Islet precursor cell (in vitro differentiated cells): ENCODE results near the gene TIMM17B.

ENCODE experiments used
- DNase-seq: peaks from one replicate; pipeline ENCODE4 v3.0.0-alpha.2; 2018

TIMM17B gene

DNA sequence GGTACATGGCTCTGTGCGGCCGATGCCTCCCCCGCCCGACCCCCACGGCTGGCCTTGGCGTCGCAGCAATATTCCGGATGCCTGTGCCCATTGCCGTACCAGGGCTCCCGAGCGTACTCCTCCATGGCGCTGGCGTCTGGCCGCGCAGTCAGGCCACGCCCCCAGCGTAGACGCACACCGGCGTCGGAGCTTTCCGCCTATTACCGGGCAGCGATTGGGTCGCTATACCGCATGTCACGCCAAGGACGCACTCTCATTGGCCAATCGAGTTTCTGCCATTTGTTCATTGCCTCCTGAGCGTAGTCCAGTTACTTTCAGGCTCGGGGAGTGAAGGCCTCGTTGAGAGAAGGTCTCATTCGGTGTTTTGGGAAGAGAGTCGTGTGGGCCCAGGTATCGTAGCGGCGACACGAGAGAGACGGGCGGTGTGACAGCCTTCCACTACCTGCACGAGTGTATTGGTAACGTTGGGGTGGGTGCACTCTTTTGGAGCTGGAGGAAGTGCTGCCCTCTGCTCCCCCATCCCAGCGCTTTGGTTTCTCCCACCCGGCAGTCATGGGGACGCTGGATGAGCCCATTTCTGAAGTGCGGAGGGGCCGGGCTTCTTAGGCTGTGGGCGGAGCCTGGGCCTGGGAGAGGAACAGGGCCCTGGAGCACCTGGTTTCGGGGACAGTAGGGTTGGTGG is at the start of gene TIMM17B, which contains the start of gene PQBP1:
Gene TIMM17B (minus strand): TSS at position 144 of the 682 bp plus-strand sequence. CDS start 19 bp downstream, at position 125.
Gene PQBP1 (plus strand): TSS at position 306 of the 682 bp plus-strand sequence. CDS start 580 bp downstream, outside the sequence.
- DNase-seq: peak; percentile 95

DNA sequence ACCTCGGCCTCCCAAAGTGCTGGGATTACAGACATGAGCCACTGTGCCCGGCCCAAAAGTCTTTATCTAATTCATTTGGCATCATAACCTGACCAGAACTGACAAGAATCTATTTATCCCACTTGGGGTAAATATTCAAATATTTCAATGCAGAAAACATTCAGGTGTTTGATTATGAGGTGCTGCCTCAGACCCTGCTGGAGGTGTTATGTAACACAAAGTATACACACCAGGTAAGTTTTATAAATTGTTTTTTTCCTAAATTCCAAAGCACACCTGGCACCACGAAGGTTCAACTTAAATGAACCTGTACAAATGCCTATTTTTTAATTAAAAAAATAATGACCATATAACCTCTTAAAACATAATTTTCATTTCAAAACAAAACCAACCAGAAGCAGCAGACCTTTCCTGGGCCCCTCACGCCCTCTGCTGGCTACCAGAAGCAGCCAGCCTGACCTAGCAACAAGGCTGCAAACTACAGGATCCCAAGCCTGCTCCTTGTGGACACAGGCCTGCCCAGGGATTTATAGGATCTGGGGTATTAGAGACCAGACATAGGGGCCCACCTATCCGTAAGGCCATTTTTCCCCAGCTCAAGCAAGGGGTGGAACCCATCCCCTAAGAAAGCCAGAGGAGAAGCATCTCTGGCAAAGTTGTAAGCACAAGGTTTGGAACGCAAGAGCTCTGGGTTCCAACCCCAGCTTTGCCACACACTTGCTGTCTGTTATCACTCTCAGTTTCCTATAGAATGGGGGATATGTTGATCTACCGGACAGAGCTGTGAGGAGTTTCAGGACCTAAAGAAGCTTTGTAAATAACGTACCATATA is 48.2 kb upstream of the TIMM17B start:
- DNase-seq: peak; percentile 64

DNA sequence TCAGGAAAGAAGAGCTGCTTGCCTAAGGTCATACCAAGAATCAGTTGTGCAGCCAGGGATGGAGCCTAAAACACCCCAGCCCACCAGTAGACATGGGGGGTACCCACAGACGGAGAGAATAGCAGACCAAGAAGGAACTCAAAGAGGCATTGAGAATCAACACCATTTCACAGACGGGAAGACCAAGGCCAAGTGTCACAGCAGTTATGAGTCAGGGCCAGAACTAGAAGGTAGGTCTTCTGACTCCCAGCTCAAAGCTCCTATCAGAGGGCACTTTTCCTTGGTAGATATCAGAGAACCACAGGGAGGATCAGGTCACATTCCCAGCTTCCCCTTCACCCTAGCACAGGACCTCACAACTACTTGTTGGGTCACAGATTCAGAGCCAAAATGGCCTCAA is 45.3 kb upstream of the TIMM17B start:
- no peak for DNase-seq

DNA sequence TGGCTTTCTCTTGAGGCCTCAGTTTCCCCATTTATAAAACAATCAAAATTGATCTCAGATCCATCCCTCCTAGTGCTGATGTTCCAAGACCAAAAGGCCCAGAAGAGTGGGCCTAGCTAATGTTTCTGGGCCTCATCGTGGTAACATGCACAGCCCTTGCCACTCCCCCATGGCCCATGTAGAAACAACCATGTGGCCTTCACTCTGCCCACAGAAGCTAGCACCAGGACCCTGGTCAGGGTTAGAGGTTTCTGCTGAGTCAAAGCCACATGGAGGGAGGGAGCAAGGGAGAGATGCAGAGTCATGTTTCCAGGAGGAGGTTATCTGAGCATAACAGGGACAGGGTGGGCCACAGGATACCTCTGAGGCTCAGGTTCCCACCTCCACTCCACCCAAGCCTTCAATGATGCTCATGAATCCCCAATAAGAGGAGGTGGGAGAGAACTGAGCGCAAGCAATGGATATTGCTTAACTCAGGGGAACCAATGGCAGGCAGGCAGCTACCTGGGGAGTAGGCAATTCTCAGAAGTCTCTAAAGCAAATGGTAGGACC is 42.9 kb upstream of the TIMM17B start:
- DNase-seq: no peak

DNA sequence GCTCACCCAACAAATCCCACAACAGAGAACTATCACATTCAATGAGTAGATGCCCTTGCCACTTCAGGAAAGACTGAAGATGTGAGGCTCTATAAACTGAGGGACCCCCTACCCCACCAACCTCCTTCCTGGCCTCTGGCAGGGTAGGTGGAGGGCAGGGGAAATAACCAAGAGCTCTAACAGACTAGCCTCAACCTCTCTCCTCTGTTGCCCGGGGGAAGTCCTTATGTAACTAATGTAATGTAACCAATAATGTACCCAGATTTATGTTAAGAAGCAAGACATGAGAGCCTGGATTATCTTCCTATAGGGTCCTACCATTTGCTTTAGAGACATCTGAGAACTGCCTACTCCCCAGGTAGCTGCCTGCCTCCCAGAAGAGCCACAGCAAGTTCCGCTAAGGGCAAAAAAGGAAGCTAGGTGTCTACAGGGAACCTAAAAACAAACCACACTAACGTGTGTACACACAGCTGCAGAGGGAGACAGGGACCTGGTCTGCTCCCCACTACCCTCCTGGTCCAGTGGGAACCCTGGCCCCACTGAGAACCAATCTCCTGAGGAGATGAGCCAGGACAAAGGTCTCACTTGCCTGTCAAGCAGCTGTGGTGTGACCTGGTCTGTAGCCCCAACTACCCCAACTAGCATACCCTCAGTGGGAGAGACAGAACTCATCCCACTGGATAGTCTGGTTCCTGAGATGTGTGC is 42.1 kb upstream of the TIMM17B start:
- DNase-seq: no peak

DNA sequence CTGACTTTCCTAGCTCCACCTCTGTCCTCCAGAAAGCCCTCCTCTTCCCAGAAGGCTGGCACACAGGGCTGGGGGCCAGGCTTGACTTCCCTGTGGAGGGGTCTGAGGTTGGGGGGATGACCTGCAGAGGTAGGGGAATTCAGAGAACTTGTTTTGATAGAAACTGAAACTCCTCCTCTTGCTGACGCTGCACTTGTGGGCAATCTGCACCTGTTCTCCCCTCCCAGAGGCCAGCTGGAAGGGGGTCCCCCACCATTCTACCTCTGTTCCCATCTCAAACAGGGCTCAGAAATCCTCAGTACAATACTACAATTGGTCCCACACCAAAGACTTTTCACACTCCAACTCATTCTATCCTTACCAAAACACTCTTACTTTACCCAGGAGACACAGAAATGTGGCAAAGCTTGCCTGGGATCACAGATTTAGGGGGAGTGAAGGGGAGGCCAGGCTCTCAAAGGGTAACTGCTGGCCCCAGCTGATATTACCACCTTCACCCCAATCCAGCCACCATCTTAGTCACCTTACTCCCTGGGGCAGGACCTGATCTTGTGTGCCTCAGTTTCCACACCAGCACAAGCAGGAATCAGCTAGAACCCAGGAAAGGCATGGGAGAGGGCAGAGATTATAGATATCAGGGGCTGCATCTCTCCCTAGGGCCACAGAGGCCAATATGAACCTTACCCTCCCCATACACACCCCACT is 41.3 kb upstream of the TIMM17B start:
- no peak for DNase-seq

DNA sequence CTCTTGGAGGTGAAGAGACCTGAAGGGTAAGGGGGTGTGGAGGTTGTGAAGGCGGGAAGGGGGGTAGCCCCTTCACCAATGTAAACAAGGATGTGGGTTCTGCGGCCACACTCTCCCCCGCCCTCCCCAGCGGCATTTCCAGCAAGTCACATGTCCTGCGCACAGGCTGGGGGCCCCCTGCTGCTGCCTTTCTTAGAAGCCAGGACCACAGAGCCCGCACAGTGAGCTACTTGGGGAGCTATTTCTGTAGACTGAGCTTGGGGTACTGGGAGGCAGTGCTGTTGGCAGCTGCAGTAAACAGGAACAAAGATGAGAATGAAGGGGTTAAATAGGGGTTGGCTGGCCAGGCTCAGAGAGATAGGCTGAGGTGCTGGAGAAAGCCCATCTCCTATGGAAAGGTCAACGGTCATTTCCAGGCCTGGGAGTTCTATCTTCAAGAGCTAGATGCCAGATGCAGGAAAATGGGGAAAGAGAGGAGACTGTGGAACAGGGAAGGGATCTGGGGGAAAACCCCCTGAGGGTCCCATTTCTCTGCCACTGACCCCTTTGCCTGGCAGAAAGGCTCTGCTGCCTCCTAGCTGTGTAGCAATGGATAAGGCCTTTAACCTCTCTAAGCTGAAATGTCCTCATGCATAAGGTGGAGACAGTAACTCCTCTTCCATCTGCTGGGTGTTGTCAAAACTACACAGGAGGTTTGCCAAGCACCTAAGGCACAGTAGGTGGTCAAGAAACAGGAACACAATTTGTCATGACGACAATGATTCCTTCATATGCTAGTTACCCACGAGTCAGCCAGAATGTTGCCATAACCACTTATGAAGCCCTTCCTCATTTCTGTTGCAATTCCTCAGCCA is 39.7 kb upstream of the TIMM17B start:
- no peak for DNase-seq

DNA sequence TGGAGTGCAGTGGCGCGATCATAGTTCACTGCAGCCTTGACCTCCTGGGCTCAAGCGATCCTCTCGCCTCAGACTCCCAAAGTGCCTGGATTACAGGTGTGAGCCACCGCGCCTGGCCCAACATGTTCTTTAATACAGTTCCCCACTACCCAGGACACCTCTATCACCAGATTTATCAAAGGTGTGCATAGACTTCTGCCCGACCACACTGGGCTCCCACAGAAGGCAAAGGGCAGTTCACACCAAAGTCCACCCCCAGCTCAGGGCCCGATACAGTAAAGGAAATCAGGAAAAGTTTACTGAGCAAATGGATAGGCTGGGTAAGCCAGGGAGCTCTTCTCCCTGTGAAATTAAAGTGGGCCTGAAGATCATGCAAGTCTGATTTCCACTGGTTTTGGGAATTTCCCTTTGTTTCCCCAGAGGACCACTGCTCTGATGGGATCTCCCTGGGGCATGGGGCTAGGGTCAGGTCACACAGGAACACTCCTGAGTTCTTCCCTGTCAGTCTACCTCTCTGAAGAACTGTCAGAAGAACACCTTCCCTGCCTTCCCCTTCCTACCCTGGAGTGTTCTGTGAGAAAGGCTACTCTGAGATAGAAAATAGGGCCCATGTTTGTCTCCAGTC is 39.0 kb upstream of the TIMM17B start:
- no peak for DNase-seq

DNA sequence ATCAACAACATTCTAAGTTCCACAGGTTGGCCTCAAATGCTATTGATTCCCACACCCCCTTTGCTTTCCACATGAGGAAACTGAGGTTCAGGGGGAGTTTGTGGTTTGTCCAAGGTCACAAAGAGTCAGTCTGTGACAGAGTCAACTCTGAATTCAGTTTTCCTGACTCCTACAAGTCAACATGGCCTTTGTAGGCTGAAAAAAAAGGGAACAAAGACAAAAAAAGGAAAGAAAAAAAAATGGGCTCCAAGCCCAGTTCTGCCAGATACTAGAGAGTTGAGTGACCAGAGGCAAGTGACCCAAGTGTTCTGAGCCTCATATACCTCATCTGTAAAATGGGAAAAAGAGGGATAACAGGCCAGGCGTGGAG is 37.7 kb upstream of the TIMM17B start:
- no peak for DNase-seq

DNA sequence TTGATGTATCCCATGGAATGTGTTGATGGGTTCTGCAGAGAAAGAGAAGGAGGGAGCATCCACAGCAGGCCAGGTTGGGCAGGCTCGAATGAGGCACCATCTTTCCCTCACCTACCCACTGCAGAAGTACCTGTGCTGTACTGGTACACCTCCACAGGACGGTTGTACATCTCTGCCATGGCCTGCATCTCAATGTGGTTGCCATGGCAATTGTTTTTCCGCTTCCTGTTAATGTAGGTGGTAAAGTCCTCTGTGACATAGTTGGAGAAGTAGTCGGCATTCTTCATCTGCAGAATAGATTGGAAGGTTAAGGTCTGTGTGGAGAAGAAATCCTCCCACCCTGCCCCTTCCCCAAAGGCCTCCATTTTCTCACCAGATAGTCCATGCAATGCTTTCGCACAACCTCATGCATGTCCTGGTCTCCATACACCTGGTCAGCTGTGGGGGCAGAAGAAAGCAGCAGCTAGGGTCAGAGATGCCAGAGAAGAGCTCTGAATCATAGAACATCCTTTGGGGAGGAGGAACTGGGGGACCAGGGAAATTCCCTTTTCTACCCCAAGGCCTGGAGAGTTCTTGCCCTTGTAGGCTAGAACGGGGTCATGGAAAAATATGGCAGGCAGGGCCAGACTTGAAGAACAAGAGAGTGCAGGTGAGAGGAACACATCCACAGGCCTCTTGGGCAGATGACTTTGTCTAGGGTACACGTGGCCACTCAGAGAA is 37.2 kb upstream of the TIMM17B start:
- DNase-seq: no peak

DNA sequence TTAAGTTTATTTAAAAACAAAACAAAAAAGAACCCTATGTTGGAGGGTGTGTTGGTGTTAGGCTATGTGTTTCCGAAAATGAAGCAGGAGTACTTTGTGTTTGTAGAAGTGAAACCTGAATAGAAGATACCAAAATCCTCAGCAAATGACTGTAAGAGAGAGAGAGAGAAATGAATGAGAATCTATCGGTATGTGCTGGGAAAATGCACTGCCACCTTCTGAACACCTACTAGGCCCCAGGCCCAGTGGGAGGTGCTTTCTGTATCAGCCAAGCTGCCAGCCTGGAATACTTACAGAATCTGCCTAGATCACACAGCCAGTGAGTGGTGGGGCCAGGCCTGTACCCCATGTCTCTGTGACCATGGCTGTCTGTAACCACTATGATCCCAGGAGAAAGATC is 36.2 kb upstream of the TIMM17B start:
- no peak for DNase-seq

DNA sequence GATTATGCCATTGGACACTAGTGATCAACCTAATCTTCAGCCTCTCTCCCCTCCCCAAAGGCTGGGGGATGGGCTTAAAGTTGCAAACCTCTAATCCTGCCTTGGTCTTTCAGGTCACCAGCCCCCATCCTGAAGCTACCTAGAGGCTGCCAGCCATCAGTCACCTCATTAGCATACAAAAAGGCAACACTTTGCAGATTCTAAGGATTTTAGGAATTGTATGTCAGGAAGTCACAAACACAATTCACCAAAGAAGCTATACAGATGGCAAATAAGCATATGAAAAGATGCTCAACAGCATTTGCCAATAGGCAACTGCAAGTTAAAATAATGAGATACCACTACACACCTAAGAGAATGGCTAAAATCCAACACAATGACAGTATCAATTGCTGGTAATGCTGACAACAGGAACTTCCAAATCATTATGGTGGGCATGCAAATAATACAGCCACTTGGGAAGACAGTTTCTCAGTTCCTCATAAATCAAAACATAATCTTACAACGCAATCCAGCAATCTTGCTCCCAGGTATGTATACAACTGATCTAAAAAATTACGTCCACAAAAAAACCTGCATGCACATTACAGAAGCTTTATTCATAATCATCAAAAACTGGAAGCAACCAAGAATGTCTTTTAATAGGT is 30.3 kb upstream of the TIMM17B start:
- DNase-seq: no peak

DNA sequence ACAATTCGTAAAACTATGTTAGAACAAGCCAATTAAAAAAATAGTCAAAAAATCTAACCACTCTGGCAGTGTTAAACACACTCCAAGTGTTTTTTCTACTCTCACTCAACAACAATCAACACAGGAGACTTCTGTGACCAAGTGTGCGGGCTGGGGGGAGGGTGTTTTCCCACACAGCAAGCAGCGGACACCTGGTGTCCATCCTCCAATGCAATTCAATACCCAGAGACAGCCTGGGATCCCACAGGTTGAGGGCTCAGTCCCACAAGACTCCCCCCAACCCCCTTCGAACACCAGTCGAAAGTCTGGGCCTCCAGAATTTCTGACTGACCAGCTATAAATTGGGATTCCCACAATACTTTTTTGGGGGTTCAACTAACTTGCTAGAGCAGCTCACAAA is 29.6 kb upstream of the TIMM17B start:
- no peak for DNase-seq

DNA sequence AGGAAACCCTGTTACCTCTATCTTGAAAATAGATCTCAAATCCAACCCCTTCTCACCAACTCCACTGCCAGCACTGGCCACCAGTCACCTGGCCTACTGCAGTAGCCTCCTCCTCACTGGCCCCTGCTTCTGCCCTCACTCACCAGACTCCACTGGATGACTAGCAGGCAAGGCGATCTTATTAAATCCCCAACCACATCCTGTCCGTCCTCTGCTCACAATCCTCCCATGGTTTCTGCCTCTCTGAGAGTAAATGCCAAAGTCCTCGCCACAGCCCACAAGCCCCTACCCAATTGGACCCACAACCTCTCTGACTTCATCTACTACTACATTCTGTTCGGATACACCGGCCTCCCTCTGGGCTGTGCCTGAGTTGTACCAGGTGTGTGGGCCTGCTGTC is 26.7 kb upstream of the TIMM17B start:
- no peak for DNase-seq

DNA sequence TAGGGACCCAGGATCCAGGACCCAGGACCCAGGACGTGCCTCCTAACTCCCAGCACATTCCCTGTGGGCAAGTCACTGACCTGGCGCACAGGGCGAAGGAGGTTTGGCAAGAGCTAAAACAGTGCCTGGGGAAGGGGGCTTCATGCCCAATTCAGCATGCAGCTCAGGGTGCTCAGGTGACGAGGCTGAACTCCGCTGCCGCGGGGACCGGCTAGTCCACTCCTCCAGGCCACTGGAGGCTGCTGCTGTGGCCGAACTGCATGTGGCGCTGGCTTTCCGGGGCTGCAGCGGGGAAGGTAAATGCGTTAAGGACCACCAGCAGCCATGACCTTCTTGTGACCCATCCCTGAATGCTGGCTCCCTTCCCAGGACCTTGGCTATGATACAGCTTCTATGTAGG is 26.2 kb upstream of the TIMM17B start:
- no peak for DNase-seq

DNA sequence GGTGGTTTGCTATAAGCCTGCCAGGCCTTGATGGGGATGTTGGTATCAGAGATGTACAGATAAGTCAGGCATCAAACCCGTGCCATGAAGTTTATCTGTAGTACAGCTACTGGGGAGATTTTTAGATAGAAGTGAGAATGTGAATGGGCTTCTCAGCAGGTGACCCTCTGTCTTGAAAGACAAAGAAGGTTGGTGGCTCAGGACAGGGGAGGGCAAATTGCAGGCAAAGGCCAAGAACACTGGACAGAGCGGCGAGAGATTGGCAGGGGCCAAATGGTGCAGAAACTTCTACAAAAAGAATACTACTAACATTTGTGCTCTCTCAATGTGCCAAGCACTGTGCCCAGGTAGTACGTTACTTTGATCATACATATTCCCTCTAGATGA is 23.1 kb upstream of the TIMM17B start:
- DNase-seq: no peak

DNA sequence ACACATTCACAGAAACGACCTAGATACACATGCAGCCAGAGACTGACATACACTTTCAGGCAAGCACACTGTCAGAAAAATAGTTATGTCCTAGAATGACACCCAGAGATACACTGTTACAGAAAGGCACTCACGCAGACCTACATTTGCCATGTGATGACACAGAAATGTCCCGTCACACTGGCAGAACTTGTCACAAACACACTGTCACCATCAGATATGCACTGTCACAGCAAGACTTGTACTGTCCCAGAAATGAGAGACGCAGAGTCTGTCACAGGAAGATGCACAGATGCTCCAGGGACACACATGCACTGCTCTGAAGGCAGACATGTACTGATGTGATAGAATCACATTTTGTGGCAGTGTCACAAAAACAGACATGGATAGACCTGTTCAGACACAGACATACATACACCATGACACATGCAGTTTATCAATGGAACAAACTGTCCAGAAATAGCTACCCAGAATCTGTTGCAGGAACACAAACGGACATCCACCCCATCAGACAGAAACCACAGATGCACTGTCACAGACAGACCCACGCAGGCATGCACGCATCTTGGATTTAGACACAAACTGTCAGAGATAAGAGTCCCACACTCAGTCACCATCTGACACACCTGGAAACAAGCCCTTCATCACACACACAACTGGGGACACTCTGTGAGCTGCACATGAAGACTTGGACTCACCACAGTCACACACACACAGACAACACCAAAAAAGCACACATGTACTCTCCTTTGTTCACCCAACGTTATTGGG is 22.6 kb upstream of the TIMM17B start:
- no peak for DNase-seq

DNA sequence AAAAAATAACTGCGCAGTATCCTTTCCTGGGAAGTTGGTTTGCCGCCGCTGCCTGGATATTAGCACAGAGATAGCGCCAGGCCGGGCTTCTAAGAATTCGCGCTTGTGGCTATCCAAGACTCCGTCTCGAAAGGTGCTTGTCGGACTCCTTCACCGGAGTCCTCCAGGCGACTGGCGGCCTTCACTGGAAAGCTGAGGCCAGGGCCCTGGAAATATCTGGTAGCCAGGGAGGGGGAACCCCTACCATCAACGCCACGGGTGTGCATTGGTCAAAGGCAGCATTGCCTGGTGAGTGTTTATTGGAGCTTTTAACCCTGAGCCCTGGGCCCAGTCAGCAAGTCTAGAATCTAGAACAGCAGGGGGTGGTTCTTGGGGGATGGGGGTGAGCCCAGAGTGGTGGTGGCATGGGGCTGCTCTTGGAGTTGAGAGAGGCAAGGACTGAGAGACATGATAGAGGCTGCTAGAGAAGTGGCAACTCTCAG is 21.8 kb upstream of the TIMM17B start:
- DNase-seq: no peak
